SK-N-SH treated with all-trans-retinoic acid at 6 μM for 48 hours (cell line): ENCODE results near the gene SIK3.

Experiments used
- ATAC-seq: fragments of 200-7000 bp; cut with Tn5 transposase; 3 replicates; pipeline ENCODE4 v1.9.1; 2020; ENCODE audit warnings: mild to moderate bottlenecking, moderate library complexity
- CREB5 ChIP-seq: fragments of 250-450 bp; sonication (Bioruptor Pico); IDR thresholded peaks from 2 replicates; pipeline ENCODE4 v1.5.1; 2020; ENCODE audit warnings: low read depth, mild to moderate bottlenecking, moderate library complexity
- CSDC2 ChIP-seq: fragments of 250-450 bp; sonication (Bioruptor Pico); IDR thresholded peaks from 2 replicates; pipeline ENCODE4 v1.5.0; 2020; ENCODE audit warnings: mild to moderate bottlenecking, moderate library complexity
- CSRNP3 ChIP-seq: fragments of 250-450 bp; sonication (Bioruptor Pico); IDR thresholded peaks from 2 replicates; pipeline ENCODE4 v1.5.1; 2021; ENCODE audit warnings: mild to moderate bottlenecking, moderate library complexity
- ESRRG ChIP-seq: fragments of 250-450 bp; sonication (Bioruptor Pico); IDR thresholded peaks from 2 replicates; pipeline ENCODE4 v1.6.1; 2021; ENCODE audit warnings: mild to moderate bottlenecking
- GLIS3 ChIP-seq: fragments of 250-450 bp; sonication (Bioruptor Pico); IDR thresholded peaks from 2 replicates; pipeline ENCODE4 v1.5.0; 2020; ENCODE audit warnings: mild to moderate bottlenecking, moderate library complexity
- PATZ1 ChIP-seq: fragments of 250-450 bp; sonication (Bioruptor Pico); IDR thresholded peaks from 2 replicates; pipeline ENCODE4 v1.8.0; 2020; ENCODE audit warnings: mild to moderate bottlenecking, moderate library complexity, borderline replicate concordance
- RARB ChIP-seq: fragments of 250-450 bp; sonication (Bioruptor Pico); IDR thresholded peaks from 2 replicates; pipeline ENCODE4 v1.8.0; 2021; ENCODE audit warnings: mild to moderate bottlenecking, moderate library complexity
- SNAI2 ChIP-seq: fragments of 250-450 bp; sonication (Bioruptor Pico); IDR thresholded peaks from 2 replicates; pipeline ENCODE4 v1.5.0; 2020; ENCODE audit warnings: mild to moderate bottlenecking, moderate library complexity
- TCF4 ChIP-seq: fragments of 250-450 bp; sonication (Bioruptor Pico); IDR thresholded peaks from 2 replicates; pipeline ENCODE4 v1.8.0; 2021; ENCODE audit warnings: mild to moderate bottlenecking, moderate library complexity, borderline replicate concordance
- TOX ChIP-seq: fragments of 250-450 bp; sonication (Bioruptor Pico); IDR thresholded peaks from 2 replicates; pipeline ENCODE4 v1.8.0; 2021; ENCODE audit warnings: mild to moderate bottlenecking, moderate library complexity, borderline replicate concordance
- ZC3H10 ChIP-seq: fragments of 250-450 bp; sonication (Bioruptor Pico); IDR thresholded peaks from 2 replicates; pipeline ENCODE4 v1.5.1; 2021; ENCODE audit warnings: mild to moderate bottlenecking, moderate library complexity
- ZFP3 ChIP-seq: fragments of 250-450 bp; sonication (Bioruptor Pico); IDR thresholded peaks from 2 replicates; pipeline ENCODE4 v1.5.0; 2020; ENCODE audit warnings: mild to moderate bottlenecking, moderate library complexity
- ZFP30 ChIP-seq: fragments of 450-650 bp; formaldehyde crosslinking; IDR thresholded peaks from 2 replicates; pipeline ENCODE4 v1.5.0; 2022; ENCODE audit warnings: mild to moderate bottlenecking, moderate library complexity
- ZNF565 ChIP-seq: fragments of 450-650 bp; formaldehyde crosslinking; conservative IDR thresholded peaks from 2 replicates; pipeline ENCODE4 v1.5.0; 2020; ENCODE audit warnings: low read depth, mild to moderate bottlenecking, moderate library complexity
- ZNF70 ChIP-seq: fragments of 450-650 bp; formaldehyde crosslinking; IDR thresholded peaks from 2 replicates; pipeline ENCODE4 v1.5.0; 2020; ENCODE audit warnings: mild to moderate bottlenecking, moderate library complexity
- ZNF8 ChIP-seq: fragments of 450-650 bp; formaldehyde crosslinking; IDR thresholded peaks from 2 replicates; pipeline ENCODE4 v1.5.0; 2020; ENCODE audit warnings: mild to moderate bottlenecking, moderate library complexity
- TF ChIP-seq, protein P1 (sequence below): fragments of 250-450 bp; sonication (Bioruptor Pico); IDR thresholded peaks from 2 replicates; pipeline ENCODE4 v1.8.0; 2021; ENCODE audit warnings: low read depth, mild to moderate bottlenecking, moderate library complexity, borderline replicate concordance
- TF ChIP-seq, protein P2 (sequence below): fragments of 250-450 bp; sonication (Bioruptor Pico); IDR thresholded peaks from 2 replicates; pipeline ENCODE4 v1.5.0; 2020; ENCODE audit warnings: mild to moderate bottlenecking, moderate library complexity

The SIK3 gene

DNA sequence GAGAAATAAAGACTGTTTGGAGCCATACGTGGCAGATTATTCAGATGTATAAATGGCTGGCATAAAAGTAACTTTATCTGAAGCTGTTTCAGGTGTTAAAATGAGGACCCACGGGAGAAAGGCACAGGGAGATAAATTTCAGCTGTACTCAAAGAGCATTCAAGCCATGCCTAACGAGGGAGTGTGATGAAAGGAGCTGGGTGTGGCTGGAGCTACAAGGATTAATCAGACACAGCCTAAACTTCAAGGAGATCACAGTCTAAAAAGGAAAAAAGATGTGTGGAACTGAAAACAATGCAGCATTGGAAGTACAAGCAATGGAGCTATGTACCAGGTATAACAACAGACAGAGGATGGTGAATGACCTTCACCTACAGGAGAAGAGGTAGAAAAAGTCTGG is 140.0 kb downstream of the SIK3 start:
- TF ChIP-seq RARB (CRISPR knock-in tag): no peak
- no peak for TF ChIP-seq GLIS3 (CRISPR knock-in tag)
- TF ChIP-seq CSDC2 (CRISPR knock-in tag): no peak
- no peak for TF ChIP-seq TOX
- TF ChIP-seq, protein P1, sequence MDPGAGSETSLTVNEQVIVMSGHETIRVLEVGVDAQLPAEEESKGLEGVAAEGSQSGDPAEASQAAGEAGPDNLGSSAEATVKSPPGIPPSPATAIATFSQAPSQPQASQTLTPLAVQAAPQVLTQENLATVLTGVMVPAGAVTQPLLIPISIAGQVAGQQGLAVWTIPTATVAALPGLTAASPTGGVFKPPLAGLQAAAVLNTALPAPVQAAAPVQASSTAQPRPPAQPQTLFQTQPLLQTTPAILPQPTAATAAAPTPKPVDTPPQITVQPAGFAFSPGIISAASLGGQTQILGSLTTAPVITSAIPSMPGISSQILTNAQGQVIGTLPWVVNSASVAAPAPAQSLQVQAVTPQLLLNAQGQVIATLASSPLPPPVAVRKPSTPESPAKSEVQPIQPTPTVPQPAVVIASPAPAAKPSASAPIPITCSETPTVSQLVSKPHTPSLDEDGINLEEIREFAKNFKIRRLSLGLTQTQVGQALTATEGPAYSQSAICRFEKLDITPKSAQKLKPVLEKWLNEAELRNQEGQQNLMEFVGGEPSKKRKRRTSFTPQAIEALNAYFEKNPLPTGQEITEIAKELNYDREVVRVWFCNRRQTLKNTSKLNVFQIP (CRISPR knock-in tag): no peak
- TF ChIP-seq ZNF565 (CRISPR knock-in tag): no peak
- TF ChIP-seq ZNF8 (CRISPR knock-in tag): no peak
- no peak for TF ChIP-seq SNAI2 (CRISPR knock-in tag)
- TF ChIP-seq, all 23 proteins: peak for 0
- ATAC-seq: no peak

GRCh38 chr11:116955949-116956348 is 142.3 kb downstream of the SIK3 start:
- no peak for ATAC-seq
- TF ChIP-seq ZC3H10 (CRISPR knock-in tag) (no peak), ZFP3 (CRISPR knock-in tag) (no peak), PATZ1 (no peak), TOX (no peak), TCF4 (CRISPR knock-in tag) (no peak), ZNF70 (no peak), RARB (CRISPR knock-in tag) (no peak), ESRRG (CRISPR knock-in tag) (no peak), GLIS3 (CRISPR knock-in tag) (no peak), CSRNP3 (CRISPR knock-in tag) (no peak)

GRCh38 chr11:116955548-116955947 is 142.7 kb downstream of the SIK3 start:
- no peak for TF ChIP-seq TOX
- TF ChIP-seq, protein P2, sequence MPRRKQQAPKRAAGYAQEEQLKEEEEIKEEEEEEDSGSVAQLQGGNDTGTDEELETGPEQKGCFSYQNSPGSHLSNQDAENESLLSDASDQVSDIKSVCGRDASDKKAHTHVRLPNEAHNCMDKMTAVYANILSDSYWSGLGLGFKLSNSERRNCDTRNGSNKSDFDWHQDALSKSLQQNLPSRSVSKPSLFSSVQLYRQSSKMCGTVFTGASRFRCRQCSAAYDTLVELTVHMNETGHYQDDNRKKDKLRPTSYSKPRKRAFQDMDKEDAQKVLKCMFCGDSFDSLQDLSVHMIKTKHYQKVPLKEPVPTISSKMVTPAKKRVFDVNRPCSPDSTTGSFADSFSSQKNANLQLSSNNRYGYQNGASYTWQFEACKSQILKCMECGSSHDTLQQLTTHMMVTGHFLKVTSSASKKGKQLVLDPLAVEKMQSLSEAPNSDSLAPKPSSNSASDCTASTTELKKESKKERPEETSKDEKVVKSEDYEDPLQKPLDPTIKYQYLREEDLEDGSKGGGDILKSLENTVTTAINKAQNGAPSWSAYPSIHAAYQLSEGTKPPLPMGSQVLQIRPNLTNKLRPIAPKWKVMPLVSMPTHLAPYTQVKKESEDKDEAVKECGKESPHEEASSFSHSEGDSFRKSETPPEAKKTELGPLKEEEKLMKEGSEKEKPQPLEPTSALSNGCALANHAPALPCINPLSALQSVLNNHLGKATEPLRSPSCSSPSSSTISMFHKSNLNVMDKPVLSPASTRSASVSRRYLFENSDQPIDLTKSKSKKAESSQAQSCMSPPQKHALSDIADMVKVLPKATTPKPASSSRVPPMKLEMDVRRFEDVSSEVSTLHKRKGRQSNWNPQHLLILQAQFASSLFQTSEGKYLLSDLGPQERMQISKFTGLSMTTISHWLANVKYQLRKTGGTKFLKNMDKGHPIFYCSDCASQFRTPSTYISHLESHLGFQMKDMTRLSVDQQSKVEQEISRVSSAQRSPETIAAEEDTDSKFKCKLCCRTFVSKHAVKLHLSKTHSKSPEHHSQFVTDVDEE (CRISPR knock-in tag): no peak
- no peak for TF ChIP-seq CSRNP3 (CRISPR knock-in tag)
- TF ChIP-seq ZFP30 (CRISPR knock-in tag): no peak
- TF ChIP-seq ZNF565 (CRISPR knock-in tag): no peak
- TF ChIP-seq SNAI2 (CRISPR knock-in tag): no peak
- TF ChIP-seq CREB5: no peak
- TF ChIP-seq, protein P1 (CRISPR knock-in tag): no peak
- ATAC-seq: no peak
